ENCODE results near the gene DCUN1D3.

DNA sequence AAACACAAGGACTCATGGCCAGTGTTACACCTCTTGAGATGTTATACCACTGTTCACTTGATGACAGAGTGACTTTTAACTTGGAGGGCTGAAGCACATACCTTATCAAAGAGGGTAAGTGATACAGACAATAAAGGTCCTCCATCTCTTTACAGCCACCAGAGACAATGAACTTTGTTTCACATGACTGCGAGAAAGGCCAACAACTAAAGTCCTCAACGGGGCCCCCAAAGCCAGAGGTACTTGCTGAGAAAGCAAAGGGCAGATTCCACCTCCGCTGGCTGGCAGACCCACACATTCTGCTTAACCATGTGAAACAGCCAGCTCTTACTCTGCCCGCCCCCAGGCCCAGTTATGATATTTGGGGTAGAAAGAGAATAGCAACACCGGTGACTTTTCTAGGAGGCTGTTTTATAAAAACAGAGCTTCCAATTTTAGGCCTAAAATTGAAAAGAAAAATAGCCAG, 21.4 kb downstream of the DCUN1D3 start:
- TF ChIP-seq, protein P1, sequence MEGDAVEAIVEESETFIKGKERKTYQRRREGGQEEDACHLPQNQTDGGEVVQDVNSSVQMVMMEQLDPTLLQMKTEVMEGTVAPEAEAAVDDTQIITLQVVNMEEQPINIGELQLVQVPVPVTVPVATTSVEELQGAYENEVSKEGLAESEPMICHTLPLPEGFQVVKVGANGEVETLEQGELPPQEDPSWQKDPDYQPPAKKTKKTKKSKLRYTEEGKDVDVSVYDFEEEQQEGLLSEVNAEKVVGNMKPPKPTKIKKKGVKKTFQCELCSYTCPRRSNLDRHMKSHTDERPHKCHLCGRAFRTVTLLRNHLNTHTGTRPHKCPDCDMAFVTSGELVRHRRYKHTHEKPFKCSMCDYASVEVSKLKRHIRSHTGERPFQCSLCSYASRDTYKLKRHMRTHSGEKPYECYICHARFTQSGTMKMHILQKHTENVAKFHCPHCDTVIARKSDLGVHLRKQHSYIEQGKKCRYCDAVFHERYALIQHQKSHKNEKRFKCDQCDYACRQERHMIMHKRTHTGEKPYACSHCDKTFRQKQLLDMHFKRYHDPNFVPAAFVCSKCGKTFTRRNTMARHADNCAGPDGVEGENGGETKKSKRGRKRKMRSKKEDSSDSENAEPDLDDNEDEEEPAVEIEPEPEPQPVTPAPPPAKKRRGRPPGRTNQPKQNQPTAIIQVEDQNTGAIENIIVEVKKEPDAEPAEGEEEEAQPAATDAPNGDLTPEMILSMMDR (IDR thresholded peaks at IDR 0.05), result no peak
- TF ChIP-seq POLR2A (IDR thresholded peaks at IDR 0.05), result no peak
